ENCODE data around the gene PRR20G. TPM values are rescaled to one million over a fixed set of nuclear protein-coding genes. Genes with fewer than 3 reads are reported as not detected.

Gene PRR20G
- total and polyA plus RNA-seq, 2 donors (not counting 1 experiment from before 2014, with no cell fraction given), result not detected

DNA sequence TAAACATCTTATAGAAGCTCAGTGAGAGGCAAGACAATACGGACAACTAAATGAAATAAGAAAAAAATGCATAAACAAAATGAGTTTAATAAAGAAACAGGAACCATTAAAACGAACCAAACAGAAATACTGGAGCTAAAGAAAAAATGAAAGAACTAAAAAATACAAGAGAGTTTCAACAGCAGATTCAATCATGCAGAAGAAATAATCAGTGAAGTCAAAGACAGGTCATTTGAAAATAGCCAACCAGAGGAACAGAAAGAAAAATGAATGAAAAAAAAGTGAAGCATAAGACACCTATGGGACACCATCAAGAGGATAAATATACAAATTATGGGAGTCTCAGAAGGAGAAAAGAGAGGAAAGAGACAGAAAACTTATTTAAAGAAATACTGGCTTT is 42.5 kb upstream of the PRR20G start:
- DNase-seq (ENCODE audit: low read depth in 2 of 2), result no peak
- Histone ChIP-seq H2AFZ (ENCODE audit: low read length) (no peak overlapping the region), H3K79me2 (ENCODE audit: control insufficient read depth, insufficient read depth, low read length) (no peaks in the 10 kb centered on the region), H3K27me3 (ENCODE audit: control insufficient read depth, insufficient read depth, low read length) (no peaks in the 10 kb centered on the region), H3K4me2 (ENCODE audit: extremely low read depth, insufficient read depth, low read length) (no peak overlapping the region), H3K27ac (ENCODE audit: insufficient read depth, low read length) (no peak overlapping the region), H3K9ac (ENCODE audit: insufficient read depth, low read length) (no peak overlapping the region), H3K36me3 (ENCODE audit: control insufficient read depth, insufficient read depth, low read length) (no peaks in the 10 kb centered on the region), H3K4me1 (ENCODE audit: control insufficient read depth, extremely low read depth, insufficient read depth, low read length) (no peaks in the 10 kb centered on the region), H4K20me1 (ENCODE audit: control insufficient read depth, extremely low read depth, insufficient read depth, low read length) (no peaks in the 10 kb centered on the region), H3K4me3 (replicated peaks in 1 of 4; ENCODE audit: control extremely low read depth in 1 of 4, insufficient read depth in 1 of 4, low read depth in 3 of 4, low read length in 4 of 4) (no peak overlapping the region), H3K9me3 (ENCODE audit: control insufficient read depth, insufficient read depth, low read depth, low read length) (no peaks in the 10 kb centered on the region)
- TF ChIP-seq EZH2 (IDR thresholded peaks at IDR 0.05; ENCODE audit: low read length, missing control alignments), result no peak
- TF ChIP-seq, protein P1, sequence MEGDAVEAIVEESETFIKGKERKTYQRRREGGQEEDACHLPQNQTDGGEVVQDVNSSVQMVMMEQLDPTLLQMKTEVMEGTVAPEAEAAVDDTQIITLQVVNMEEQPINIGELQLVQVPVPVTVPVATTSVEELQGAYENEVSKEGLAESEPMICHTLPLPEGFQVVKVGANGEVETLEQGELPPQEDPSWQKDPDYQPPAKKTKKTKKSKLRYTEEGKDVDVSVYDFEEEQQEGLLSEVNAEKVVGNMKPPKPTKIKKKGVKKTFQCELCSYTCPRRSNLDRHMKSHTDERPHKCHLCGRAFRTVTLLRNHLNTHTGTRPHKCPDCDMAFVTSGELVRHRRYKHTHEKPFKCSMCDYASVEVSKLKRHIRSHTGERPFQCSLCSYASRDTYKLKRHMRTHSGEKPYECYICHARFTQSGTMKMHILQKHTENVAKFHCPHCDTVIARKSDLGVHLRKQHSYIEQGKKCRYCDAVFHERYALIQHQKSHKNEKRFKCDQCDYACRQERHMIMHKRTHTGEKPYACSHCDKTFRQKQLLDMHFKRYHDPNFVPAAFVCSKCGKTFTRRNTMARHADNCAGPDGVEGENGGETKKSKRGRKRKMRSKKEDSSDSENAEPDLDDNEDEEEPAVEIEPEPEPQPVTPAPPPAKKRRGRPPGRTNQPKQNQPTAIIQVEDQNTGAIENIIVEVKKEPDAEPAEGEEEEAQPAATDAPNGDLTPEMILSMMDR (conservative IDR thresholded peaks at IDR 0.05 in 1 of 2, IDR thresholded peaks at IDR 0.05 in 1 of 2; ENCODE audit: low read depth in 1 of 2, low read length in 2 of 2), result no peak

DNA sequence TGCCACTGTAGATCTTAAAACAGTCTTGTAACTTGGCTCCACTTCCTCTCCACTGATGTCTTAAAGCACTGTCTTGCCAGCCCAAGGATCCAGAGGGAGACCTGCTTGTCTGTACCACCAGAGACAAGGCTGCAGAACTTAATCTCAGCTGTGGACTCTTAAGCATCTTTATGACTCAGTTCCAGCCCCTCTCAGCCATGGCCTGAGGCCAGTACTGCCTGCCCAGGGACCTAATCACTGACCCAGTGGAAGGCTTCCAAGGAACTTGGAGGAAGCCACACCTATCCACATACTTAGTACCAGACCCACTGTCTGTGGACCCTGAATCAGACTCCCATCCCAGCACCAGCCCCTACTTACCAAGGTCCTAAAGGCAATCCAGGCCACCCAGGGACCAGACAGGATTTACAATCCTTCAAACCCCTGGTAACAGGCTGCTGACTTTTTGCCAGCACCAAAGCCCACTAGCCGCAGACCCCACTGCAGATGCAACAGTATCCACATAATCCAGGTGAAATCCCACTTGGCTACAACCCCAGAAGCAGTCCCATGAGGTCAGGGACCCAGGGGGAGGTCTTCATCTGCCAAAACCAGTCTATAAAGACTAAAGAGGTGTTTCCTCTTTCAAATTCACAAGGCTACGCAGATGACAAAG is 41.9 kb upstream of the PRR20G start:
- Histone ChIP-seq H3K27me3 (ENCODE audit: control insufficient read depth, insufficient read depth, low read length) (no peaks in the 10 kb centered on the region), H3K79me2 (ENCODE audit: control insufficient read depth, insufficient read depth, low read length) (no peaks in the 10 kb centered on the region), H3K36me3 (ENCODE audit: control insufficient read depth, insufficient read depth, low read length) (no peaks in the 10 kb centered on the region), H3K4me2 (ENCODE audit: extremely low read depth, insufficient read depth, low read length) (no peak overlapping the region), H3K27ac (ENCODE audit: insufficient read depth, low read length) (no peak overlapping the region), H3K9me3 (ENCODE audit: control insufficient read depth, insufficient read depth, low read depth, low read length) (no peaks in the 10 kb centered on the region), H3K4me3 (replicated peaks in 1 of 4; ENCODE audit: control extremely low read depth in 1 of 4, insufficient read depth in 1 of 4, low read depth in 3 of 4, low read length in 4 of 4) (no peak overlapping the region), H3K4me1 (ENCODE audit: control insufficient read depth, extremely low read depth, insufficient read depth, low read length) (no peaks in the 10 kb centered on the region), H4K20me1 (ENCODE audit: control insufficient read depth, extremely low read depth, insufficient read depth, low read length) (no peaks in the 10 kb centered on the region), H3K9ac (ENCODE audit: insufficient read depth, low read length) (no peak overlapping the region), H2AFZ (ENCODE audit: low read length) (no peak overlapping the region)
- TF ChIP-seq, protein P1 (conservative IDR thresholded peaks at IDR 0.05 in 1 of 2, IDR thresholded peaks at IDR 0.05 in 1 of 2; ENCODE audit: low read depth in 1 of 2, low read length in 2 of 2), result no peak
- TF ChIP-seq EZH2 (IDR thresholded peaks at IDR 0.05; ENCODE audit: low read length, missing control alignments), result no peak
- DNase-seq (ENCODE audit: low read depth in 2 of 2), result no peak

DNA sequence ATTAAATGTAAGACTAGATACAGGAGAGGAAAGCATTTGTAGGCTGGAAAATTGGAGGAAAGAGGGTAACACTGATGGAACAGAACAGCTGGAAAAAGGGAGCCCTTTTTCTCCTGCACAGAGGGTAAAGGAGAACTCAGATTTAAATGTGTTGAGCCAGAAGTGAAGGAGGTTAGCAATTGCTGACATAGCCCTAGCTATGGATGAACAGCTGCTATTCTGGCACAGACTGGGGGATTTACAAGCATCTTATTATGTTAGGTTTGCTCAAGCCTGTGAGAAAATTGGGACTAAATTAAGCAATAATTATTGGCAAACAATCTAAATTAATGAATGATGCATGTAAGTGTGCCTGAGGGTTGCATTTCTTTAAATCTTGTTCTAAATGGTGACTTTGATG is 40.6 kb upstream of the PRR20G start:
- Histone ChIP-seq H3K9ac (ENCODE audit: insufficient read depth, low read length) (no peak overlapping the region), H3K9me3 (ENCODE audit: control insufficient read depth, insufficient read depth, low read depth, low read length) (no peaks in the 10 kb centered on the region), H4K20me1 (ENCODE audit: control insufficient read depth, extremely low read depth, insufficient read depth, low read length) (no peaks in the 10 kb centered on the region), H3K27ac (ENCODE audit: insufficient read depth, low read length) (no peak overlapping the region), H2AFZ (ENCODE audit: low read length) (no peak overlapping the region), H3K4me3 (replicated peaks in 1 of 4; ENCODE audit: control extremely low read depth in 1 of 4, insufficient read depth in 1 of 4, low read depth in 3 of 4, low read length in 4 of 4) (no peak overlapping the region), H3K79me2 (ENCODE audit: control insufficient read depth, insufficient read depth, low read length) (no peaks in the 10 kb centered on the region), H3K4me1 (ENCODE audit: control insufficient read depth, extremely low read depth, insufficient read depth, low read length) (no peaks in the 10 kb centered on the region), H3K27me3 (ENCODE audit: control insufficient read depth, insufficient read depth, low read length) (no peaks in the 10 kb centered on the region), H3K36me3 (ENCODE audit: control insufficient read depth, insufficient read depth, low read length) (no peaks in the 10 kb centered on the region), H3K4me2 (ENCODE audit: extremely low read depth, insufficient read depth, low read length) (no peak overlapping the region)
- DNase-seq (ENCODE audit: low read depth in 2 of 2), result no peak
- TF ChIP-seq, protein P1 (conservative IDR thresholded peaks at IDR 0.05 in 1 of 2, IDR thresholded peaks at IDR 0.05 in 1 of 2; ENCODE audit: low read depth in 1 of 2, low read length in 2 of 2), result no peak
- TF ChIP-seq EZH2 (IDR thresholded peaks at IDR 0.05; ENCODE audit: low read length, missing control alignments), result no peak

Measured in fibroblast of lung (primary cell).